ENCODE measurements around the gene SASH1.

DNA sequence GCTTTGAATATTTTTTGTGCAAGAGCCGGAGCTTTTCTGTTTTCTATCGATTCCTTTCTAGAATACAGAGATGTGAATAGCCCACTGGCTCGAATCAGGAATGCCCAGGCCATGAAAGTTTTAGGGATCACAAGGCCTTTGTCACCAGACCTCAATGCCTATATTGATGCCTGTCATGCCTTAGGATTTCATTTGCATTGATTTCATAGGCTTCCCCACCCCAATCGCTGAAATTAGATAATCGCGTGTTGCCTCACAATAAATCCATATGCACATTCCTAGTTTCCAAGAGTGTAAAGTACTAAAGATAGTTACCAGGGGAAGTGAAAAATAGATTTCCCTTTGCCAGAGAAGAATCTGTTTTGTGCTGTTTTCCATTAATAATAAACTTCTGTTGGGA lies 150.8 kb downstream of the SASH1 start:
- TF ChIP-seq, protein P1, sequence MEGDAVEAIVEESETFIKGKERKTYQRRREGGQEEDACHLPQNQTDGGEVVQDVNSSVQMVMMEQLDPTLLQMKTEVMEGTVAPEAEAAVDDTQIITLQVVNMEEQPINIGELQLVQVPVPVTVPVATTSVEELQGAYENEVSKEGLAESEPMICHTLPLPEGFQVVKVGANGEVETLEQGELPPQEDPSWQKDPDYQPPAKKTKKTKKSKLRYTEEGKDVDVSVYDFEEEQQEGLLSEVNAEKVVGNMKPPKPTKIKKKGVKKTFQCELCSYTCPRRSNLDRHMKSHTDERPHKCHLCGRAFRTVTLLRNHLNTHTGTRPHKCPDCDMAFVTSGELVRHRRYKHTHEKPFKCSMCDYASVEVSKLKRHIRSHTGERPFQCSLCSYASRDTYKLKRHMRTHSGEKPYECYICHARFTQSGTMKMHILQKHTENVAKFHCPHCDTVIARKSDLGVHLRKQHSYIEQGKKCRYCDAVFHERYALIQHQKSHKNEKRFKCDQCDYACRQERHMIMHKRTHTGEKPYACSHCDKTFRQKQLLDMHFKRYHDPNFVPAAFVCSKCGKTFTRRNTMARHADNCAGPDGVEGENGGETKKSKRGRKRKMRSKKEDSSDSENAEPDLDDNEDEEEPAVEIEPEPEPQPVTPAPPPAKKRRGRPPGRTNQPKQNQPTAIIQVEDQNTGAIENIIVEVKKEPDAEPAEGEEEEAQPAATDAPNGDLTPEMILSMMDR (IDR thresholded peaks at IDR 0.05 in 2 of 3, conservative IDR thresholded peaks at IDR 0.05 in 1 of 3; ENCODE audit: borderline replicate concordance in 1 of 3, insufficient read depth in 1 of 3, low read depth in 2 of 3, low read length in 2 of 3): no peak
- TF ChIP-seq, protein P2, sequence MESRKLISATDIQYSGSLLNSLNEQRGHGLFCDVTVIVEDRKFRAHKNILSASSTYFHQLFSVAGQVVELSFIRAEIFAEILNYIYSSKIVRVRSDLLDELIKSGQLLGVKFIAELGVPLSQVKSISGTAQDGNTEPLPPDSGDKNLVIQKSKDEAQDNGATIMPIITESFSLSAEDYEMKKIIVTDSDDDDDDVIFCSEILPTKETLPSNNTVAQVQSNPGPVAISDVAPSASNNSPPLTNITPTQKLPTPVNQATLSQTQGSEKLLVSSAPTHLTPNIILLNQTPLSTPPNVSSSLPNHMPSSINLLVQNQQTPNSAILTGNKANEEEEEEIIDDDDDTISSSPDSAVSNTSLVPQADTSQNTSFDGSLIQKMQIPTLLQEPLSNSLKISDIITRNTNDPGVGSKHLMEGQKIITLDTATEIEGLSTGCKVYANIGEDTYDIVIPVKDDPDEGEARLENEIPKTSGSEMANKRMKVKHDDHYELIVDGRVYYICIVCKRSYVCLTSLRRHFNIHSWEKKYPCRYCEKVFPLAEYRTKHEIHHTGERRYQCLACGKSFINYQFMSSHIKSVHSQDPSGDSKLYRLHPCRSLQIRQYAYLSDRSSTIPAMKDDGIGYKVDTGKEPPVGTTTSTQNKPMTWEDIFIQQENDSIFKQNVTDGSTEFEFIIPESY (IDR thresholded peaks at IDR 0.05; ENCODE audit: extremely low read depth, insufficient replicate concordance, low read length): no peak
- TF ChIP-seq POLR2A (IDR thresholded peaks at IDR 0.05; ENCODE audit: borderline replicate concordance, extremely low read depth, insufficient read depth, insufficient read length): no peak
- TF ChIP-seq YY1 (IDR thresholded peaks at IDR 0.05; ENCODE audit: extremely low read depth, insufficient replicate concordance, low read depth, low read length): no peak
- no peak for TF ChIP-seq EZH2 (IDR thresholded peaks at IDR 0.05)
